ENCODE results near the gene FMNL2. TPM values are rescaled to one million over a fixed set of nuclear protein-coding genes. Genes with fewer than 3 reads are reported as not detected.

Gene FMNL2
- total RNA-seq, 1 experiment from 2014 or later = 28.1 TPM

DNA sequence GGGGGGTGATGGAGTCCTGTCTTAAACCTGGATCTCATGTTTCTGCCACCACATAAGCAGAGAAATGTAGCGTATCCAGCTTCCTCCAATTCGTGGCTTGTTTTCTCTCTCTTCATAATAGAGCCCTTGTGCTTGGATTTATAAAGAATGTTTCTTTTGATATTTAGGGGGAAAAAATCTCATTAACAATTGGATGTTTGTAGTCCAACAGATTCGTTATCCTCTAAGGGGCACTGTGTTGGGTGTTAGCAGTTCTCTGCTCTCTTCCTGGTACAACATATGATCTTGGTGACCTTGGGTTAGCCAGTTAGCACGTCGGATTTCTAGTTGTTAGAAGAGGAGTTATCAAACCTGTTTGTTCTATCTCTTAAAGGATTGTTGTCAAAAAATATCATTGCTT, 127.8 kb downstream of the FMNL2 start:
- Histone ChIP-seq H3K4me1 (ENCODE audit: control insufficient read depth in 1 of 2, insufficient read depth in 2 of 2, low read length in 2 of 2) (peaks cover 0 to 8% of the 10 kb centered on the region in 2 experiments; a peak in 1 of 4 replicates), H3K27ac (ENCODE audit: low read depth, low read length) (no peak overlapping the region), H3K36me3 (ENCODE audit: control insufficient read depth in 1 of 2, insufficient read depth in 2 of 2, low read length in 2 of 2) (no peaks in the 10 kb centered on the region), H3K9ac (ENCODE audit: low read length) (no peak overlapping the region), H2AFZ (ENCODE audit: low read depth, low read length, poor library complexity, severe bottlenecking) (no peak overlapping the region), H3K9me3 (ENCODE audit: control insufficient read depth in 1 of 2, insufficient read depth in 1 of 2, low read depth in 1 of 2, low read length in 2 of 2) (no peaks in the 10 kb centered on the region), H3K4me2 (ENCODE audit: low read length) (no peak overlapping the region), H4K20me1 (ENCODE audit: insufficient read depth) (no peaks in the 10 kb centered on the region), H3K27me3 (ENCODE audit: insufficient read depth, low read length) (no peaks in the 10 kb centered on the region), H3K79me2 (ENCODE audit: insufficient read depth, low read length) (peaks cover 43% of the 10 kb centered on the region), H3K4me3 (replicated peaks in 1 of 2; ENCODE audit: low read depth in 1 of 2, low read length in 2 of 2) (no peak overlapping the region), H3K9me2 (ENCODE audit: insufficient read depth) (no peaks in the 10 kb centered on the region)
- POLR2A ChIA-PET = no interaction called here
- CTCF ChIA-PET = no interaction called here
- ATAC-seq = no peak
- no peak for DNase-seq (ENCODE audit: low read depth, low spot score)
- intact Hi-C loops (cut with micrococcal nuclease) = no loop called here
- no TSS peak for BruUV-seq (replicated peaks)
- TF ChIP-seq TCF7L2 (IDR thresholded peaks at IDR 0.05; ENCODE audit: borderline replicate concordance, extremely low read depth, insufficient read depth, insufficient read length) (no peak), CEBPB (IDR thresholded peaks at IDR 0.05; ENCODE audit: low read depth) (no peak), EZH2phosphoT487 (IDR thresholded peaks at IDR 0.05; ENCODE audit: borderline replicate concordance) (no peak), SP1 (IDR thresholded peaks at IDR 0.05; ENCODE audit: low read depth) (no peak), ELF1 (IDR thresholded peaks at IDR 0.05; ENCODE audit: borderline replicate concordance, low read depth) (no peak), POLR2A (IDR thresholded peaks at IDR 0.05; ENCODE audit: borderline replicate concordance, extremely low read depth, insufficient read depth, insufficient read length) (no peak), JUND (IDR thresholded peaks at IDR 0.05) (no peak), MAX (IDR thresholded peaks at IDR 0.05) (no peak), SRF (IDR thresholded peaks at IDR 0.05; ENCODE audit: low read depth) (no peak), EGR1 (IDR thresholded peaks at IDR 0.05; ENCODE audit: low read depth) (no peak), POLR2AphosphoS5 (IDR thresholded peaks at IDR 0.05; ENCODE audit: low read depth, low read length) (no peak), SIN3A (IDR thresholded peaks at IDR 0.05; ENCODE audit: low read depth) (no peak), ZNF274 (IDR thresholded peaks at IDR 0.05; ENCODE audit: low read depth, low read length) (no peak), YY1 (IDR thresholded peaks at IDR 0.05; ENCODE audit: extremely low read depth, insufficient replicate concordance, low read depth, low read length) (no peak), EZH2 (IDR thresholded peaks at IDR 0.05) (no peak), RAD21 (IDR thresholded peaks at IDR 0.05; ENCODE audit: low read depth) (no peak)
- TF ChIP-seq, protein P1, sequence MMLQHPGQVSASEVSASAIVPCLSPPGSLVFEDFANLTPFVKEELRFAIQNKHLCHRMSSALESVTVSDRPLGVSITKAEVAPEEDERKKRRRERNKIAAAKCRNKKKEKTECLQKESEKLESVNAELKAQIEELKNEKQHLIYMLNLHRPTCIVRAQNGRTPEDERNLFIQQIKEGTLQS (IDR thresholded peaks at IDR 0.05) = no peak
- TF ChIP-seq, protein P2, sequence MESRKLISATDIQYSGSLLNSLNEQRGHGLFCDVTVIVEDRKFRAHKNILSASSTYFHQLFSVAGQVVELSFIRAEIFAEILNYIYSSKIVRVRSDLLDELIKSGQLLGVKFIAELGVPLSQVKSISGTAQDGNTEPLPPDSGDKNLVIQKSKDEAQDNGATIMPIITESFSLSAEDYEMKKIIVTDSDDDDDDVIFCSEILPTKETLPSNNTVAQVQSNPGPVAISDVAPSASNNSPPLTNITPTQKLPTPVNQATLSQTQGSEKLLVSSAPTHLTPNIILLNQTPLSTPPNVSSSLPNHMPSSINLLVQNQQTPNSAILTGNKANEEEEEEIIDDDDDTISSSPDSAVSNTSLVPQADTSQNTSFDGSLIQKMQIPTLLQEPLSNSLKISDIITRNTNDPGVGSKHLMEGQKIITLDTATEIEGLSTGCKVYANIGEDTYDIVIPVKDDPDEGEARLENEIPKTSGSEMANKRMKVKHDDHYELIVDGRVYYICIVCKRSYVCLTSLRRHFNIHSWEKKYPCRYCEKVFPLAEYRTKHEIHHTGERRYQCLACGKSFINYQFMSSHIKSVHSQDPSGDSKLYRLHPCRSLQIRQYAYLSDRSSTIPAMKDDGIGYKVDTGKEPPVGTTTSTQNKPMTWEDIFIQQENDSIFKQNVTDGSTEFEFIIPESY (IDR thresholded peaks at IDR 0.05; ENCODE audit: extremely low read depth, insufficient replicate concordance, low read length) = no peak
- TF ChIP-seq, protein P3, sequence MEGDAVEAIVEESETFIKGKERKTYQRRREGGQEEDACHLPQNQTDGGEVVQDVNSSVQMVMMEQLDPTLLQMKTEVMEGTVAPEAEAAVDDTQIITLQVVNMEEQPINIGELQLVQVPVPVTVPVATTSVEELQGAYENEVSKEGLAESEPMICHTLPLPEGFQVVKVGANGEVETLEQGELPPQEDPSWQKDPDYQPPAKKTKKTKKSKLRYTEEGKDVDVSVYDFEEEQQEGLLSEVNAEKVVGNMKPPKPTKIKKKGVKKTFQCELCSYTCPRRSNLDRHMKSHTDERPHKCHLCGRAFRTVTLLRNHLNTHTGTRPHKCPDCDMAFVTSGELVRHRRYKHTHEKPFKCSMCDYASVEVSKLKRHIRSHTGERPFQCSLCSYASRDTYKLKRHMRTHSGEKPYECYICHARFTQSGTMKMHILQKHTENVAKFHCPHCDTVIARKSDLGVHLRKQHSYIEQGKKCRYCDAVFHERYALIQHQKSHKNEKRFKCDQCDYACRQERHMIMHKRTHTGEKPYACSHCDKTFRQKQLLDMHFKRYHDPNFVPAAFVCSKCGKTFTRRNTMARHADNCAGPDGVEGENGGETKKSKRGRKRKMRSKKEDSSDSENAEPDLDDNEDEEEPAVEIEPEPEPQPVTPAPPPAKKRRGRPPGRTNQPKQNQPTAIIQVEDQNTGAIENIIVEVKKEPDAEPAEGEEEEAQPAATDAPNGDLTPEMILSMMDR (IDR thresholded peaks at IDR 0.05 in 2 of 3, conservative IDR thresholded peaks at IDR 0.05 in 1 of 3; ENCODE audit: borderline replicate concordance in 1 of 3, insufficient read depth in 1 of 3, low read depth in 2 of 3, low read length in 2 of 3) = no peak
- RAD21 ChIA-PET (ENCODE audit: low non-redundant PET in 1 of 2, low total read pairs in 2 of 2, uncharacterized antibody in 2 of 2, unreplicated experiment in 2 of 2) = no interaction called here

Measured in HCT116 (cell line).